ENCODE results near the gene ZSWIM9.

ZSWIM9 gene

DNA sequence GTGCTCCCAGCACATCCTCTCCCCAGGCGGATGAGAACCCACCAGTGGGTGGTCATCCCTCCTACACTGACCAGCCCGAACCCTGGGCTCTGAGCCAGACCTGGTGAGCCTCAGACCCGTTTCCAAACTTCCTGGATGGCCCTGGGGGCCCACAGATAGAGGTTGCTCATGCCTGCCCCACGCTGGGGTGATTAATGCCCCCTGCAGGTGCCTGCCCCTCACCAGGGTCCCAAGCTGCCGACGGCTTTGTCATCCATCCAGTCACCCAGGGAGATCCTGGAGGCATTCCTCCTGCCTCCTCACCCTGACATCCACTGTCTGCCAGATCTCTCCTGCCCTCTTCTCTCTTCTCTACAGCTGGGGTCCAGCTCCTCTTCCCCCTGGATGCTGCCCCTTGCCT, 31.4 kb upstream of the ZSWIM9 start:
- no CpG with 5 or more reads among the region's 6 CpGs for WGBS (ENCODE audit: insufficient coverage, insufficient read length)
- H3K27me3 ChIP-seq (ENCODE audit: control insufficient read depth, insufficient read depth, low read length), result no peaks in the 10 kb centered on the region
- no peak overlapping the region for H3K4me3 ChIP-seq (ENCODE audit: low read length)
- H3K4me1 ChIP-seq (ENCODE audit: control insufficient read depth, insufficient read depth, low read length), result no peaks in the 10 kb centered on the region
- DNase-seq (ENCODE audit: low read depth, low spot score), result no peak
- no peaks in the 10 kb centered on the region for H3K9me3 ChIP-seq (ENCODE audit: control insufficient read depth, insufficient read depth, low read length)
- H3K27ac ChIP-seq (ENCODE audit: low read length), result no peak overlapping the region
- H3K36me3 ChIP-seq (ENCODE audit: control insufficient read depth, insufficient read depth, low read length), result peaks cover 19% of the 10 kb centered on the region

DNA sequence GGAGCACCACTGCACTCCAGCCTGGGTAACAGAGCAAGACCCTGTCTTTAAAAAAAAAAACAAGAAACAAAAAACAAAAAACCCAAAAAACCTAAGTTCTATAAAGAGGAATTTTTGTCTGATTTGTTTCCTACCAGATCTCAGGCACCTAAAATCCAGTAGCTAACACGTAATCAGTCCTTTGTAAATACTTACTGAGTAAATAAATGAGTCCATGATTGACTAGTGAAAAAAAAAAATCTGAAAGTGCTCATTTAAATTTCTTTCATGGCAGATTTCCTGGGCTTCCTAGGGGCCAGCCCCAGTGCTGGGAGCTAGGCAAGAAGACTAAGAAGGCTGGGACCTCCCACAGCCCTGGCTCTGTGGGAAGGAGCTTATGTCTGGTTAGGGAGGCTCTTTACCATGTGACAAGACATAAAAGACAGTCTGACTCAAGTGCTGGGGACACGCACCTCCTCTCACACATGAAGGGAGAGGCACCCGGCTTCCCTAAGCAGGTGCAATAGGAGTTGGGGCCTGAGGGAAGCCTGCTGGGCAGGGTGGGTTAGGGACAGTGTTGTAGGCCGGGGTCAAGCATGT, 22.8 kb upstream of the ZSWIM9 start:
- no peak for DNase-seq (ENCODE audit: low read depth, low spot score)
- H3K27me3 ChIP-seq (ENCODE audit: control insufficient read depth, insufficient read depth, low read length), result no peaks in the 10 kb centered on the region
- H3K27ac ChIP-seq (ENCODE audit: low read length), result no peak overlapping the region
- no peaks in the 10 kb centered on the region for H3K9me3 ChIP-seq (ENCODE audit: control insufficient read depth, insufficient read depth, low read length)
- no peak overlapping the region for H3K4me3 ChIP-seq (ENCODE audit: low read length)
- H3K4me1 ChIP-seq (ENCODE audit: control insufficient read depth, insufficient read depth, low read length), result no peaks in the 10 kb centered on the region
- peaks cover 23% of the 10 kb centered on the region for H3K36me3 ChIP-seq (ENCODE audit: control insufficient read depth, insufficient read depth, low read length)
- no CpG with 5 or more reads among the region's 4 CpGs for WGBS (ENCODE audit: insufficient coverage, insufficient read length)

DNA sequence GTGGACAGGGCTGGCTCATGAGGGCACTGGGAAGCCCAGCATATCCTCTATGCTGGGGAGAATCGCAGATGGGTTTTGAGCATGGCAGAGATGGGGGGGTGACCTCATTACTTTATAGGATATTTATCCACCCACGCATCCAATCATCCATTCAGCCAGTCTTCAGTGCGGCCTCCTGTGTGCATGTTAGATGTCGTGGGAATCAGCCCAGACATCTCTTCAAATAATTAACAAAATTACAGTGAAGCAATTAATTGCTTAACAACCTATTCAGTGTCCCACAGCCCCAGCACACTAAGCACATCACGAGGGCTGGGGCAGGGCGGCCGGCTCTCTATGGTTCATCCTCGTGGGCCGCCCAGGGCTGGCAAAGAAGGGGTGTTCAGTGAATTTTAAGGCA, 21.9 kb upstream of the ZSWIM9 start:
- WGBS (ENCODE audit: insufficient coverage, insufficient read length), result no CpG with 5 or more reads among the region's 9 CpGs
- Histone ChIP-seq H3K9me3 (ENCODE audit: control insufficient read depth, insufficient read depth, low read length) (no peaks in the 10 kb centered on the region), H3K4me1 (ENCODE audit: control insufficient read depth, insufficient read depth, low read length) (no peaks in the 10 kb centered on the region), H3K27me3 (ENCODE audit: control insufficient read depth, insufficient read depth, low read length) (no peaks in the 10 kb centered on the region), H3K4me3 (ENCODE audit: low read length) (no peak overlapping the region), H3K27ac (ENCODE audit: low read length) (no peak overlapping the region), H3K36me3 (ENCODE audit: control insufficient read depth, insufficient read depth, low read length) (peaks cover 20% of the 10 kb centered on the region)
- DNase-seq (ENCODE audit: low read depth, low spot score), result no peak

DNA sequence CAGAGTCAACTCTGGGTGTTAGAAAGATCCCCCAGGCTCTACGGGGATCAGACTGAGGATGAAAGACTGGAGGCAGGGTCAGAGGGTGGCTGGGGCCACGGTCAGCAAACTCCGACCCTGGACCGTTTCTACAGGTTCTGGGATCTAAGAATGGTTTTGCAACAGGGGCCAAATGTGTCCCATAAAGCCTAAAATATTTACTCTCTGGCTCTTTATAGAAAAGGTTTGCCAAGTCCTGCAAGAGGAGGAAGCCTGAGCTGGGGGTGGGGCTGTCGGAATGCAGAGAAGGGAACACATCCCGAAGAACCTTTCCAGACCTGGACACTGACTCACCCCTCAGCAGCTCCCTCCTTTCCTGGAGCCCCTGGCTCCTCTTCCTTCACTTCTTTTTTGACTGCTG, 21.1 kb upstream of the ZSWIM9 start:
- Histone ChIP-seq H3K36me3 (ENCODE audit: control insufficient read depth, insufficient read depth, low read length) (peaks cover 19% of the 10 kb centered on the region; the same call in 1 of the 2 replicates), H3K9me3 (ENCODE audit: control insufficient read depth, insufficient read depth, low read length) (no peaks in the 10 kb centered on the region), H3K4me3 (ENCODE audit: low read length) (no peak overlapping the region), H3K4me1 (ENCODE audit: control insufficient read depth, insufficient read depth, low read length) (no peaks in the 10 kb centered on the region), H3K27ac (ENCODE audit: low read length) (no peak overlapping the region), H3K27me3 (ENCODE audit: control insufficient read depth, insufficient read depth, low read length) (no peaks in the 10 kb centered on the region)
- DNase-seq (ENCODE audit: low read depth, low spot score), result no peak
- no CpG with 5 or more reads among the region's 6 CpGs for WGBS (ENCODE audit: insufficient coverage, insufficient read length)

DNA sequence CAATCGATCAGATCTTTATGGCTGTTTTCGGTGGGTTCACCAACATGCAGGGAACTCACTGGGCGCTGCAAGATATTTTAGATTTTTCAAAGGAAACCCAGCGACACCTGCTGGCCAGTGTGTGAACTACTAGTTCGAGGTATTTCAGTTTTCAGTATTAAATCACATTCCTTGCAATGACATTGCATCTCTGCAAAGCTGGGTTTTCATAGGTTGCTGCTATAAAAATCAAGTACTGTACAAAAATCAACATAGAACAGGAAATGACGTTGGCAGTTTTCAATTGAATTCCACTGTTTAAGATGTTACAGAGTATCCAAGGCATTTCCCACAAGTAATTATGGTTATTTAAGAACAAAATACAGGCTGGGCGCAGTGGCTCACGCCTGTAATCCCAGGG, 17.9 kb upstream of the ZSWIM9 start:
- H3K9me3 ChIP-seq (ENCODE audit: control insufficient read depth, insufficient read depth, low read length), result no peaks in the 10 kb centered on the region
- H3K4me3 ChIP-seq (ENCODE audit: low read length), result no peak overlapping the region
- H3K27me3 ChIP-seq (ENCODE audit: control insufficient read depth, insufficient read depth, low read length), result no peaks in the 10 kb centered on the region
- peak; percentile 39 for DNase-seq (ENCODE audit: low read depth, low spot score)
- H3K4me1 ChIP-seq (ENCODE audit: control insufficient read depth, insufficient read depth, low read length), result no peaks in the 10 kb centered on the region
- no CpG with 5 or more reads among the region's 8 CpGs for WGBS (ENCODE audit: insufficient coverage, insufficient read length)
- peaks cover 11% of the 10 kb centered on the region for H3K36me3 ChIP-seq (ENCODE audit: control insufficient read depth, insufficient read depth, low read length)
- no peak overlapping the region for H3K27ac ChIP-seq (ENCODE audit: low read length)

DNA sequence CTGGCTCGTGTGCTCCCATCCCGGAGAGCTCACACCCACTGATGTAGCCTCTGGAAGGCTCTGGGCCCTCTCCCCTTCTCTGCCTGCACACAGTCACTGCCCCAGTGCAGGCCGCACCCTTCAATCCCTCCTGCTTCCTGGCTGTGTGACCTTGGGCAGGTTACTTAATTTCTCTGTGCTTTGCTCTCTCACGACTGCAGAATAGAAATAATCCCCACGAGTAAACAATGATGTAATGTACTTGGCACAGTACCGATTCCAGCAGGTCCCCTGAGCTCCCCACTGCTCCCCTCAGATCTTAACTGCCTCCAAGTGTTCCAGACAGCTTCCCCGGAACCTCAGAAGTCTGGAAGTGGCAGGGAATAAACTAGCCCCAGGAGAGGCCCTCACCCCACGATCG, 16.5 kb upstream of the ZSWIM9 start:
- H3K36me3 ChIP-seq (ENCODE audit: control insufficient read depth, insufficient read depth, low read length), result peaks cover 5% of the 10 kb centered on the region
- no CpG with 5 or more reads among the region's 9 CpGs for WGBS (ENCODE audit: insufficient coverage, insufficient read length)
- no peaks in the 10 kb centered on the region for H3K4me1 ChIP-seq (ENCODE audit: control insufficient read depth, insufficient read depth, low read length)

DNA sequence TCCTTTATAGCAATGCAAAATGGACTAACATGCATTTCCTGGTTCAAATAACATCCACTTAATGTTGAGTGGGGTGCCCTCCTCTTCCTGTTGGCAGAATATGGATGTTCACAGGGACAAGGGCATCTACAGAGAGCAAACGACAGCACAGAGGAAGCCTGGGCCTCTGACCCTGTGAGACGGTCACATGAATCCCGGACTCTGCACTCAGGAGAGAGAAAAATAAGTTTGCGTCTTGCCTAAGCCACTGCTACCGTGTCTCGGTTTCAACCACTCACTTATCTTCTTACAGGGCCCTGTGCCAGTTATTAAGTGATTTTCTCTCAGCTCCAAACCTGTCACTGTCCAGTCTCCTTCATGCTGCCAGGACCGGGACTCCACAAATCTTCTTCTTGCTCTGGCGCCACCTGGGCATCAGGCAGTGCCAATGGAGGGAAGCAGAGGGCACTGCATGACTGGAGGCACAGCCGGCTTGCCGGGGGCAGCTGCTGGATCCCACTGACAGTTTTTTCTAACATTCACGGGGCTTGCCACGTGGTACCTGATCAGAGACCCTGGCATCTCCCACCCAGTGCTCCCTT, 12.2 kb upstream of the ZSWIM9 start:
- no peak overlapping the region for H3K27ac ChIP-seq (ENCODE audit: low read length)
- no peak for DNase-seq (ENCODE audit: low read depth, low spot score)
- no peaks in the 10 kb centered on the region for H3K27me3 ChIP-seq (ENCODE audit: control insufficient read depth, insufficient read depth, low read length)
- no CpG with 5 or more reads among the region's 12 CpGs for WGBS (ENCODE audit: insufficient coverage, insufficient read length)
- H3K4me1 ChIP-seq (ENCODE audit: control insufficient read depth, insufficient read depth, low read length), result no peaks in the 10 kb centered on the region
- no peak overlapping the region for H3K4me3 ChIP-seq (ENCODE audit: low read length)
- peaks cover 6% of the 10 kb centered on the region for H3K36me3 ChIP-seq (ENCODE audit: control insufficient read depth, insufficient read depth, low read length)
- no peaks in the 10 kb centered on the region for H3K9me3 ChIP-seq (ENCODE audit: control insufficient read depth, insufficient read depth, low read length)

More for the DNA sequence above, 16.5 kb upstream of the ZSWIM9 start:
- no peak overlapping the region for H3K27ac ChIP-seq (ENCODE audit: low read length)
- no peaks in the 10 kb centered on the region for H3K27me3 ChIP-seq (ENCODE audit: control insufficient read depth, insufficient read depth, low read length)
- no peak for DNase-seq (ENCODE audit: low read depth, low spot score)
- no peak overlapping the region for H3K4me3 ChIP-seq (ENCODE audit: low read length)
- no peaks in the 10 kb centered on the region for H3K9me3 ChIP-seq (ENCODE audit: control insufficient read depth, insufficient read depth, low read length)

DNA sequence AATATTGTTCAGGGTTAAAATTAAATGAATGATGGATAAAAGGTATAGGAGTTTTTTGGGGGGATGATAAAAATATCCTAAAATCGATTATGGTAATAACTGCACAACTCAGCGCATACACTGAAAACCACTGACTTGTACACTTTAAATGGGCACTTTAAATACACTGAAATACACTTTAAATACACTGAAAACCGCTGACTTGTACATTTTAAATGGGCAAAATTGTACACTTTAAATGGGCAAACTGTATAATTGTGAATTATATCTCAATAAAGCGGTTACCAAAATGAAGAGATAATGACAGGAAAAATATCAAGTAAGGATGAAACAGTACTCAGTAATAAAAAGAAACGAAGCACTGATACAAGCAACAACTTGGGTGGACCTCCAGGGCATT, 1.8 kb upstream of the ZSWIM9 start:
- WGBS (ENCODE audit: insufficient coverage, insufficient read length), result 100% methylated on average over 1 of the region's 5 CpGs
- peaks cover 6% of the 10 kb centered on the region for H3K36me3 ChIP-seq (ENCODE audit: control insufficient read depth, insufficient read depth, low read length)
- no peaks in the 10 kb centered on the region for H3K9me3 ChIP-seq (ENCODE audit: control insufficient read depth, insufficient read depth, low read length)
- H3K4me1 ChIP-seq (ENCODE audit: control insufficient read depth, insufficient read depth, low read length), result 0 out of 2 replicates have a peak, but pooled peaks cover 1% of the 10 kb centered on the region
- no peak overlapping the region for H3K4me3 ChIP-seq (ENCODE audit: low read length)
- no peak for DNase-seq (ENCODE audit: low read depth, low spot score)
- H3K27ac ChIP-seq (ENCODE audit: low read length), result no peak overlapping the region
- H3K27me3 ChIP-seq (ENCODE audit: control insufficient read depth, insufficient read depth, low read length), result no peaks in the 10 kb centered on the region

DNA sequence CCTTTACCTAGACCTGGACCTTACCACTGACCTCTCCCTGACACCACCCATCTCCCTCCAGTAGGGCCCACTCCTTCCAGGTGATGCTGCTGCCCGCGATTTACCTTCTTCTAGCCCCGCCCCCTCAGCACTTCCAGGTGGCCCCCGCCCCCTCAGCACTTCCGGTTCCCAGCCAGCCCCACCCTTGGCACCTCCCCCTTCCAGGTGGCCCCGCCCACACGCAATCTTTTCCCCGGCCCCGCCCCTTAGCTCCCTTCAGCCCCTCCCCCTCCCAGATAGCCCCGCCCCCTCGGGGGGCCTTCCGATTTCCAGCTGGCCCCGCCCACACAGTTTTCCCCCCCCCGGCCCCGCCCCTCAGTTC, 922 bp upstream of the ZSWIM9 start:
- Histone ChIP-seq H3K4me1 (ENCODE audit: control insufficient read depth, insufficient read depth, low read length) (0 out of 2 replicates have a peak, but pooled peaks cover 1% of the 10 kb centered on the region), H3K9me3 (ENCODE audit: control insufficient read depth, insufficient read depth, low read length) (no peaks in the 10 kb centered on the region), H3K4me3 (ENCODE audit: low read length) (peak overlapping the region; percentile 81; the same call in 1 of the 2 replicates), H3K27ac (ENCODE audit: low read length) (no peak overlapping the region), H3K36me3 (ENCODE audit: control insufficient read depth, insufficient read depth, low read length) (no peaks in the 10 kb centered on the region; the same call in none of the 2 replicates), H3K27me3 (ENCODE audit: control insufficient read depth, insufficient read depth, low read length) (no peaks in the 10 kb centered on the region)
- no CpG with 5 or more reads among the region's 15 CpGs for WGBS (ENCODE audit: insufficient coverage, insufficient read length)
- DNase-seq (ENCODE audit: low read depth, low spot score), result no peak

DNA sequence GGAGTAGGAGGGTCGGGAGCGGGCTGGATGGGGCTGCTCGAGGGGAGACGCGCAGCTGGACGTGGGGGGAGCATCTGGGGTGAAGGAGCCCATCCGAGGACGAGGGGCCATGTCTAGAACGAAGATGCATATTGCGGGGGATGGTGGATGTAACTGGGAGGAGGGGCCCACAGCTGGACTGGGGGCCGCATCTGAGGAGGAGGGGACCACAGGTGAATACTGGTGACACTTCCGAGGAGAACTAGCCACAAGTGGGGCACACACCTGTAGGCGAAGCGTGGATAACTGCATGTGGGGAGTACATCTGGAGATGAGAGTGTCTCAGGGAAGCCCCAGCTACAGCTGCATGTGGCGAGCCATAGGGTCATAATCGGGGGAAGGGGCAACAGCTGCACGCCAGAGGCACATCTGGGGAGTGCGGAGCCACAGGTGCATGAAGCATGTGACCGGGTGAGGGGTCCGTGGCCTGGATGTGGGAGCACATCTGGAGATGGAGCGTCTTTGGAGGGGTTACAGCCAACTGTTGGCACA, 402 bp downstream of the ZSWIM9 start:
- no CpG with 5 or more reads among the region's 21 CpGs for WGBS (ENCODE audit: insufficient coverage, insufficient read length)
- Histone ChIP-seq H3K9me3 (ENCODE audit: control insufficient read depth, insufficient read depth, low read length) (no peaks in the 10 kb centered on the region), H3K36me3 (ENCODE audit: control insufficient read depth, insufficient read depth, low read length) (no peaks in the 10 kb centered on the region; the same call in none of the 2 replicates), H3K4me3 (ENCODE audit: low read length) (peak overlapping the region; percentile 81), H3K4me1 (ENCODE audit: control insufficient read depth, insufficient read depth, low read length) (0 out of 2 replicates have a peak, but pooled peaks cover 1% of the 10 kb centered on the region), H3K27me3 (ENCODE audit: control insufficient read depth, insufficient read depth, low read length) (no peaks in the 10 kb centered on the region), H3K27ac (ENCODE audit: low read length) (no peak overlapping the region)
- DNase-seq (ENCODE audit: low read depth, low spot score), result no peak

DNA sequence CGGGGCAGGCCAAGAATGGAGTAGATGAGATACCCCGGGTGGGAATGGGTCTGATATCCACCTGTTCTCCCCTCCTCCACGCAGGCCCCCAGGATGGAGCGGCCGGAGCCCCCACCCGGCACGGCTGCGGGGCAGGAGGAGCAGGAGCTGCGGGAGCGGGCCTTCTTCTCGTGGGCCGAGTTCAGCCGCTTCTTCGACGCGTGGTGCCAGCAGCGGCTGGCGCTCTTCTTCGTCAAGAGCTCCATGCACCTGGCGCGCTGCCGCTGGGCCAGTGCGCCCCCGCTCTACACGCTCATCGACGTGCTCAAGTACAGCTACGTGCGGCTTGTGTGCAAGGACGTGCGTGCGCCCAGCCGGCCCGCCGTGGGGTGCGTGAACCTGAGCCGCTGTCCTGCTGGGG, 1.2 kb downstream of the ZSWIM9 start:
- H3K27me3 ChIP-seq (ENCODE audit: control insufficient read depth, insufficient read depth, low read length), result no peaks in the 10 kb centered on the region
- WGBS (ENCODE audit: insufficient coverage, insufficient read length), result no CpG with 5 or more reads among the region's 37 CpGs
- H3K9me3 ChIP-seq (ENCODE audit: control insufficient read depth, insufficient read depth, low read length), result no peaks in the 10 kb centered on the region
- no peak for DNase-seq (ENCODE audit: low read depth, low spot score)
- H3K4me1 ChIP-seq (ENCODE audit: control insufficient read depth, insufficient read depth, low read length), result 0 out of 2 replicates have a peak, but pooled peaks cover 1% of the 10 kb centered on the region
- H3K27ac ChIP-seq (ENCODE audit: low read length), result no peak overlapping the region
- no peaks in the 10 kb centered on the region; the same call in none of the 2 replicates for H3K36me3 ChIP-seq (ENCODE audit: control insufficient read depth, insufficient read depth, low read length)
- H3K4me3 ChIP-seq (ENCODE audit: low read length), result no peak overlapping the region
